GM18519 (cell line): ENCODE data around the gene AP1S2.
"Not testable (repeated sequence)": the region's sequence is repeated elsewhere in the genome, so short reads cannot be mapped to it uniquely, and the experiment has no call there.

Experiments used
- ATAC-seq: cut with Tn5 transposase; IDR thresholded peaks from one replicate; pipeline ENCODE4 v1.9.1; 2021; ENCODE audit warnings: mild to moderate bottlenecking, moderate library complexity; ENCODE audit not compliant: unreplicated experiment, low FRiP score

The AP1S2 gene

GRCh38 chrX:15854712-15855567 is at the start of gene AP1S2:
TSS of gene AP1S2 (minus strand) at chrX:15854813. CDS start at chrX:15852524, 2,289 bp downstream.
- peak; percentile 89 for ATAC-seq

GRCh38 chrX:15903186-15903681 is 48.6 kb upstream of the AP1S2 start:
- peak; percentile 84 for ATAC-seq

- ATAC-seq = no peak
Measured at GRCh38 chrX:15895334-15895733, 40.7 kb upstream of the AP1S2 start.

- ATAC-seq = no peak
Measured at GRCh38 chrX:15894724-15895123, 40.1 kb upstream of the AP1S2 start.

GRCh38 chrX:15890463-15890862 is 35.9 kb upstream of the AP1S2 start:
- ATAC-seq = no peak

- no peak for ATAC-seq
Measured at GRCh38 chrX:15888062-15888461, 33.4 kb upstream of the AP1S2 start.

- no peak for ATAC-seq
Measured at GRCh38 chrX:15883540-15883863, 28.9 kb upstream of the AP1S2 start.

- no peak for ATAC-seq
Measured at GRCh38 chrX:15882704-15883539, 28.3 kb upstream of the AP1S2 start.

GRCh38 chrX:15881381-15881897 is 26.8 kb upstream of the AP1S2 start:
- no peak for ATAC-seq

- ATAC-seq = not testable (repeated sequence)
Measured at GRCh38 chrX:15877914-15878313, 23.3 kb upstream of the AP1S2 start.

- ATAC-seq = no peak
Measured at GRCh38 chrX:15877380-15877779, 22.8 kb upstream of the AP1S2 start.

- no peak for ATAC-seq
Measured at GRCh38 chrX:15874672-15875071, 20.1 kb upstream of the AP1S2 start.

- no peak for ATAC-seq
Measured at GRCh38 chrX:15873566-15873965, 19.0 kb upstream of the AP1S2 start.

- no peak for ATAC-seq
Measured at GRCh38 chrX:15870310-15870709, 15.7 kb upstream of the AP1S2 start.

GRCh38 chrX:15869695-15870094 is 15.1 kb upstream of the AP1S2 start:
- no peak for ATAC-seq

- no peak for ATAC-seq
Measured at GRCh38 chrX:15866147-15866546, 11.5 kb upstream of the AP1S2 start.

GRCh38 chrX:15864629-15865028 is 10.0 kb upstream of the AP1S2 start:
- no peak for ATAC-seq

GRCh38 chrX:15864023-15864422 is 9.4 kb upstream of the AP1S2 start:
- ATAC-seq = no peak

- ATAC-seq = no peak
Measured at GRCh38 chrX:15860921-15861320, 6.3 kb upstream of the AP1S2 start.

- ATAC-seq = no peak
Measured at GRCh38 chrX:15858051-15858450, 3.4 kb upstream of the AP1S2 start.

GRCh38 chrX:15856636-15857035 is 2.0 kb upstream of the AP1S2 start:
- ATAC-seq = no peak
